ENCODE results near the gene AP4E1.
A peak's percentile ranks its signal among the peaks of the same experiment; 100 is the strongest.
"Not testable (repeated sequence)": the region's sequence is repeated elsewhere in the genome, so short reads cannot be mapped to it uniquely, and the experiment has no call there.

The AP4E1 gene

GRCh38 chr15:50890751-50891150, 17.7 kb upstream of the AP4E1 start:
- no peak for DNase-seq

DNA sequence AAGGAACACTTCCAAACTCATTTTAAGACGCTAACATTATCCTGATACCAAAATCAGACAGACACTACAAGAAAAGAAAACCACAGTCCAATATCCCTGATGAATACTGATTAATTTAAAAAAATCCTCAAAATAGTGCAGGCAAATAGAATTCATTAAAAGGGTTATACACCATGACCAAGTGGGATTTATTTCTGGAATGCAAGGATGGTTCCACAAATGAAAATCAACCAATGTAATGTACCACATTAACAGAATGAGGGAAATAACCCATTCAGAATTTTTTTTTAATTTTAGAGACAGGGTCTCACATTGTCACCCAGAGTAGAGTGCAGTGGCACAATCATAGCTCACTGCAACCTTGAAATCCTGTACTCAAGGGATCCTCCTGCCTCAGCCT, 17.3 kb upstream of the AP4E1 start:
- no peak for DNase-seq

DNA sequence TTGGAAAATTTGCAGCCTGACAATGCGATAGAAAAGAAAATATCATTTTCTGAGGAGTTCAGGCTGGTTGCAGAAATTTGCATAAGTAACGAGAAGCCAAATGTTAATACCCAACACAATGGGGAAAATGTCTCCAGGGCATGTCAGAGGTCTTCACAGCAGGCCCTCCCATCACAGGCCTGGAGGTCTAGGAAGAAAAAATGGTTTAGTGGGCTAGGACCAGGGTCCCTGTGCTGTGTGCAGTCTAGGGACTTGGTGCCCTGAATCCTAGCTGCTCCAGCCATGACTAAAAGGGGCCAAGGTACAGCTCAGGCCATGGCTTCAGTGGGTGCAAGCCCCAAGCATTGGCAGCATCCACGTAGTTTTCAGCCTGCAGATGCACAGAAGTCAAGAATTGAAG, 14.5 kb upstream of the AP4E1 start:
- no peak for DNase-seq

DNA sequence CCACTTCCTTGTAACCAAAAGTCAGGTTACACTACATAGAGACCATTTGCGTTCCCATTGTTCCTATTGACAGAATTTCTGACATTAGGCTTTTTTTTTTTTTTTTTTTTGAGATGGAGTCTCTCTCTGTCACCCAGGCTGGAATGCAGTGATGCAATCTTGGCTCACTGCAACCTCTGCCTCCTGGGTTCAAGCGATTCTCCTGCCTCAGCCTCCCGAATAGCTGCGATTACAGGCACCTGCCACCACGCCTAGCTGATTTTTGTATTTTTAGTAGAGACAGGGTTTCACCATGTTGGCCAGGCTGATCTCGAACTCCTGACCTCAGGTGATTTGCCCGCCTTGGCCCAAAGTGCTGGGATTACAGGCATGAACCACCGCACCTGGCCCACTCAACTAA, 7.1 kb upstream of the AP4E1 start:
- not testable (repeated sequence) for DNase-seq

DNA sequence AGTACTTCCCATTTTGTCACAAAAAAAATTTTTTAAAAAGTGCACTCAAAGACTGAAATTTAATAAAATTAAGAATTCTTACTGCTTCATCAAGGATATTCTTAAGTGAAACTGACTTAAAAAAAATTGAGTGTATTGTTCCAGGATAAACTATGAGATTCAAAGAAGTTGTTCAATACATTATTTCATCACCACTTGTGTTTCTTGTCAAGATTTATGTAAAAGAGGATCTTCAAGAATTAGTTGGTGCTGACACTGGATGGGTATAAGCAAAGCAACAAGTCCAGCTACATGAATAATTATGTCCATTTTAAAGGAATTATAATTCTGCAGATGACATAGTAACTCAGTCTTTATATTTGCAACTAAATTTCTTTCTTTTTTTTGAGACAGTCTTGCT, 4.3 kb upstream of the AP4E1 start:
- DNase-seq, result no peak

GRCh38 chr15:50905055-50905454, 3.4 kb upstream of the AP4E1 start:
- no peak for DNase-seq

GRCh38 chr15:50906954-50907600, 1.4 kb upstream of the AP4E1 start:
- DNase-seq, result no peak

DNA sequence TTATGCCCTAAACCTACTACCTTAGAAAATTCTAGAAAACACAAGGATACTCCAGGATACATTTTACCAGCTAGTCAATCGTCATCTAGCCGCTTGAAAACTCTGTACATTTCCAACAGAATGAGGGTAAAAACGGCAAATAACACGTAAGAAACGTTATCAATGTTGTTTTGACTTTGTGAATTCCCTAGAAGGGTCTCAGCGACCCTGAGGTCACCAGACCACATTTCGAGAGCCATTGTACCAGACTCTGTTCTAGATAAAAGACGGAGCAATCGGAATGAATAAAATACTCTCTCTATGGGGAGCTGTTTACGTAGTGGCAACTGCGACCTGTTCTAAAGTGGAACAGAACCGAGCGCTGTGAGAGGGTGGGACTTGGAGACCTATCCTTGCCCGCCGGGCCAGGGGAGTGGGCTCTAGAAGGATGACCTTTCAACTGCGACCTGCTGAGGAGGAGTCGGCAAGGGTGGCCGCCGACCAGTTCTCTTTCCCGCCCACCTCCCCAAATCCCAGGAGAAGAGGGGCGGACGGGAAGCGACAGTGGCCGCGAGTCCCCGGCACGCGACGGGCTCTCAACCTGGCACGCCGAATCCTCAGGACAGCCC, 778 bp upstream of the AP4E1 start:
- peak in 1 of 2 experiments; percentile 18 for DNase-seq

DNA sequence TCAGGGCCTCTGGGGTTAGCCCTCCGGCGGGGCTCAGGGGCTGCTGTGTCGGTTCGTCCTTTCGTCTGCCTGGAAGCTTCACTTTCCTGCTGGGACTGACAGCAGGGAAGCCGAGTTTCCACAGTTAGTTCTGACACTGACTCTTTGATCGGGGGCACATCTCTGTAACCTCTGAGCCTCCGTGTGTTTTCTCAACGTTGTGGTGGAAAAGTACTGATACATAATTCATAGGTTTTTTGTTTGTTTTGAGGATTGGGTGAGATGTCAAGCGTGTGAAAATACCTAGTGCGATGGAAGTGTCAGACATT, 481 bp downstream of the AP4E1 start:
- no peak for DNase-seq

- not testable (repeated sequence) for DNase-seq
Measured at GRCh38 chr15:50910426-50910795, 1.9 kb downstream of the AP4E1 start.

- no peak for DNase-seq
Measured at GRCh38 chr15:50911001-50911400, 2.5 kb downstream of the AP4E1 start.

GRCh38 chr15:50911621-50912020, 3.1 kb downstream of the AP4E1 start:
- DNase-seq, result no peak

DNA sequence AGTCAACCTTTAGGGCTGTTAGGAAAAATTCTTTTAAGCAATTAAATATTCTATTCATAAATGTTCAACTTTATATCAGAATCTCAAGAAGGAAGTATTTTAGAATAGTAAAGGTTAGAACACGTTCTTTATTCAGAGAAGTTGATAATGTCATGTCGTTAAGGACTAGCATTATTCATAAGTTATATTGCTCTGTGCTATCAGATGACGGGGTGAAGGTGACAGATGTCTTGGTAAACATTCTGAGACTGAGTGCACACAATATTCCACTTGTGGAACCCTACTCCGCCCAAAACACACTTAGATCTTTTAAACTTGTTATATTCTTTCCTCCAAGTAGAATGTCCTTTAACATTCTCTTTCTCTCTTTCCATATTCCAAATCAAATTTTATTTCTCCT, 7.9 kb downstream of the AP4E1 start:
- no peak for DNase-seq

DNA sequence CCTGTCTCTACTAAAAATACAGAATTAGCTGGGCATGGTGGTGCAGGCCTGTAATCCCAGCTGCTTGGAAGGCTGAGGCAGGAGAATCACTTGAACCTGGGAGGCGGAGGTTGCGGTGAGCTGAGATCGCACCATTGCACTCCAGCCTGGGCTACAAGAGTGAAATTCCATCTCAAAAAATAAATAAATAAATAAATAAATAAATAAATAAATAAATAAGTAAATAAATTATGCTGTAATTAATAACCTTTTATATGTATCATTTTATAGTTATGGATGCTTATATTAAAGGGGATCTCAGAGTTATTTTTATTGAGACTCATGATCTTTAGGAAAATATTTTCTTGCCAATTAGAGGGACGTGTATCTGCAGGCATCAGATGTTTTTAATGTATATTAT, 10.9 kb downstream of the AP4E1 start:
- not testable (repeated sequence) for DNase-seq

- no peak for DNase-seq
Measured at GRCh38 chr15:50925281-50925680, 16.8 kb downstream of the AP4E1 start.

GRCh38 chr15:50929062-50929461, 20.6 kb downstream of the AP4E1 start:
- no peak for DNase-seq

DNA sequence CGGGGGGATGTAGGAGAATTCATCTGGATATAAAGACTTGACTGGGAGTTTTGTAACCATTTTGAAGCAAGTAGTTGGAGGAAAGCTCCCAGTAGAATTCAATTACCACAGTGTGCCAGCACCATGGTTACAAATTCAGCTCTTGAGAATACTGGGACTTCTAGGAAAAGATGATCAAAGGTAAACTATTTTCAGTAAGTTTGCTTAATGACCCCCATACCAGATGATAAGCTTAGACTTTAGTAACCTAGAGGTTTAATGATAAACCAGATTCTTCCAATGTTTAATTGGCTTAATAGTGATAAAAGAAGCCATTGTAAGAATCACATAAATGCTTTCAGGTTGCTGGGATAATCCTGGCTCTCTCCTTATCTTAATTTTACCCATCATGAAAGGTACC, 22.3 kb downstream of the AP4E1 start:
- no peak for DNase-seq

GRCh38 chr15:50933341-50933740, 24.9 kb downstream of the AP4E1 start:
- DNase-seq, result no peak

DNA sequence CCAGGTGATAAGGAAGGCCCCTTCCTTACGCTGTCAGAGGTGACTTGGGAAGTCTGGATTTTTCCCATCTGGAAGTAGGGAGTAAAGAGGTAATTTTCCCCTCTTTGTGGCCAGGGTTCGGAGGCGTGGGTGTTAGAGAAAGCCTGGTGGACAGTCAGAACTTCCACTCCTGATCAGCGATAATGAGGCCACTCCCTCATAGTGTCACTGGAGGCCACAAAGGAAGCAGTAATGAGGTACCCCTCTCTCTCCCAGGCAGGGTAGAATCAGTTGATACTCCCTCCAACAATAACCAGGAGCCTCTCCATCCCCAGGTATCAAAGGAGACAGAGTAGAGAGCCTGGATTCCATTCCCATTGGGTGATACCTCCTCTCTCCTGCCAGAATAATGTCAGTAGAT, 30.0 kb downstream of the AP4E1 start:
- DNase-seq, result no peak

DNA sequence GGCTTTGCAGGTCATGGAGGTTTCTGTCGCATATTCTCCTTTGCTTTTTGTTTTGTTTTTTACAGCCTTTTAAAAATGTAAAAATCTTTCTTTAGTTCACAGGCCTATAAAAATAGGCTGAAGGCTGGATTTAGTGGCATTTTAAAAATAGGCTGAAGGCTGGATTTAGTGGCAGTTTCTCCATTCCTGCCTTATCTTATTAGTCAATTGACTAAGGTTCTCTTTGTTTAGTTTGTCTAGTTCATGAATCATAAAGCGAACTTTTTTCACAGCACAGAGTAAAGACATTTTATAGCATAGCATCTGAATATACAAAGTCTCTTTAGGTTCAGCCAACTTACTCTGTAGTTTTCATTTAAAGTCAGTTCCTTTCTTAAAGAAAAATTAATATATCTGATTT, 31.4 kb downstream of the AP4E1 start:
- no peak for DNase-seq

- DNase-seq, result no peak
Measured at GRCh38 chr15:50940506-50940905, 32.0 kb downstream of the AP4E1 start.

DNA sequence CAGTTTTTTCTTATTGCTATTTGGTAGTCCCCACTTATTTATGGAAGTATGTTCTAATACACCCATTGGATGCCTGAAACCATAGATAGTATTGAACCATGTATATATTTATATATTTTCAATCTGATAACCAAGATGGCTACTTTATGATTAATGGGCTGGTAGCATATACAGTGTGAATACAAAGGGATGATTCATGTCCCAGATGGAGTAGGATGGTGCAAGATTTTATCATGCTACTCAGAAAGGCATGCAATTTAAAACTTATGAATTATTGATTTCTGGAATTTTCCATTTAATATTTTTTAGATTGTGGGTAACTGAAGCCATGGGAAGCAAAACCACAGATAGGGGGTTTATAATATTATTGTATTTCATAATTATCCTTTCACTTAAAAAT, 35.2 kb downstream of the AP4E1 start:
- DNase-seq, result no peak

DNA sequence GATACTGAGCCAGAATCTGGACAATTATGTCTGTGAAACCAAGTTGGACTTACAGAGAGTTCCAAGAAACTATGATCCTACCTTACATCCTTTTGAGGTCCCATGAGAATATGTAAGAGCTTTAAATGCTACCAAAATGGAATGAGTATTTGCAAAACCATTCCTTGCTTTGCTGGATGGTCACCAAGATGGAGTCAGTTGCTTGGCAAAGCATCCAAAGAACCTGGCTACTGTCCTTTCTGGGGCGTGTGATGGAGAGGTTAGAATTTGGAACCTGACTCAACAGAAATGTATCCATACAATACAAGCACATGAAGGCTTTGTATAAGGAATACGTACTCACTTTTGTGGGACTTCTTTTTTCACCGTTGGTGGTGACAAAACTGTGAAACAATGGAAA, 36.2 kb downstream of the AP4E1 start:
- DNase-seq, result no peak

GRCh38 chr15:50945725-50946124, 37.2 kb downstream of the AP4E1 start:
- DNase-seq, result no peak

DNA sequence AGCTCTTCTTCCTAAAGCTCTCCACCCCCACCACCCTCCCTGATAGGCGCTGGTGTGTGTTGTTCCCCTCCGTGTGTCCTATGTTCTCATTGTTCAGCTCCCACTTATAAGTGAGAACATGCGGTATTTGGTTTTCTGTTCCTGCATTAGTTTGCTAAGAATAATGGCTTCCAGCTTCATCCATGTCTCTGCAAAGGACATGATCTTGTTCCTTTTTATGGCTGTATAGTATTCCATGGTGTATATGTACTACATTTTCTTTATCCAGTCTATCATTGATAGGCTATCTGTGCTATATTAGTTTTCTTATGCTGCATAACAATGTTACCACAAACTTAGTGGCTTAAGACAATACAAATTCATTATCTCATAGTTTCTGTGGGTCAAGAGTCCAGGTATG, 42.3 kb downstream of the AP4E1 start:
- DNase-seq, result not testable (repeated sequence)

Data from cerebellar nuclear complex (tissue), 1 donor.